Kidney (tissue), 14 donors: ENCODE results near the gene MSLN. TPM values are rescaled to one million over a fixed set of nuclear protein-coding genes. Genes with fewer than 3 reads are reported as not detected.

Source experiments
- DNase-seq, 5 donors: peaks; one replicate each; pipeline ENCODE4 v3.0.0-alpha.2; 2013 to 2020
- FAIRE-seq: peaks from 2 replicates; lab custom pipeline; 2012; peaks lifted over from hg19 to GRCh38; lab: Jason Lieb, UNC
- H3K27ac ChIP-seq, 2 donors: one replicate each; pipeline ENCODE4 v1.7.0; 2013; ENCODE audit warnings: low read depth in 2 of 2, low read length in 2 of 2, inconsistent platforms in 1 of 2
- H3K27me3 ChIP-seq: one replicate; pipeline ENCODE4 v1.7.1; 2013; ENCODE audit warnings: low read length, inconsistent platforms; ENCODE audit not compliant: control insufficient read depth, insufficient read depth
- H3K36me3 ChIP-seq, 3 donors: one replicate each; pipeline versions ENCODE4 v1.7.0 to v1.7.1; 2013; ENCODE audit warnings: low read length in 3 of 3, control low read depth in 1 of 3, inconsistent platforms in 1 of 3; ENCODE audit not compliant: insufficient read depth in 3 of 3, control insufficient read depth in 2 of 3
- H3K4me1 ChIP-seq, 3 donors: one replicate each; pipeline versions ENCODE4 v1.7.0 to v1.7.1; 2013; ENCODE audit warnings: low read length in 3 of 3, inconsistent platforms in 1 of 3, low read depth in 1 of 3; ENCODE audit not compliant: control insufficient read depth in 2 of 3, insufficient read depth in 2 of 3
- H3K4me3 ChIP-seq, 3 donors: one replicate each; pipeline versions ENCODE4 v1.7.0 to v1.8.1; 2013; ENCODE audit warnings: low read length in 3 of 3, control low read depth in 1 of 3, inconsistent platforms in 1 of 3
- H3K9ac ChIP-seq, 3 donors: one replicate each; pipeline versions ENCODE4 v1.7.0 to v1.7.1; 2013; ENCODE audit warnings: low read length in 3 of 3, control low read depth in 1 of 3, inconsistent platforms in 1 of 3
- H3K9me3 ChIP-seq, 3 donors: one replicate each; pipeline versions ENCODE4 v1.7.0 to v1.7.1; 2013; ENCODE audit warnings: low read length in 3 of 3, control low read depth in 1 of 3, inconsistent platforms in 1 of 3; ENCODE audit not compliant: control insufficient read depth in 2 of 3, insufficient read depth in 1 of 3
- CTCF ChIP-seq: IDR thresholded peaks from 3 replicates; pipeline ENCODE4 v1.5.1; 2012; ENCODE audit warnings: mild to moderate bottlenecking, moderate library complexity, borderline replicate concordance; ENCODE audit not compliant: insufficient read depth; ENCODE audit errors: extremely low read depth
- intact Hi-C: fragments of 100-400 bp; cut with DNase I; formaldehyde crosslinking; loops from one replicate; pipeline ENCODE4 v1.11.1; 2022
- polyA plus RNA-seq: library from polyadenylated mRNA; stranded (reverse); fragments of 350-450 nt; fragmentation: Illumina TruSeq; extraction: RNeasy Lipid Tissue Mini Kit (QIAGEN cat#74804); gene quantifications from one replicate; pipeline ENCODE4 v1.2.3, GENCODE V29; 2014; ENCODE audit warnings: low read depth, low replicate concordance; ENCODE audit not compliant: insufficient read depth
- total RNA-seq: library from RNA; stranded (reverse); fragmentation: NEBNext Ultra II Directional; extraction: Animal tissue kit (Norgen Biotek cat#: 25700); gene quantifications from one replicate; pipeline ENCODE4 v1.2.1, GENCODE V29; 2021
- donor health status: control.
- donor health status: control.
- donor health status: control.
- donor health status: control.
- donor health status: control.
- donor health status: DM: yes; HTN: yes; CAD: no.
- donor health status: Normal renal cell carcinoma (clear cell type).

Gene MSLN
- total and polyA plus RNA-seq, 2 donors from 2014 or later, result 3.7 to 19.4 TPM

GRCh38 chr16:794853-795466 is 34.4 kb downstream of the MSLN start:
- Histone ChIP-seq H3K9ac (no peak overlapping the region), H3K36me3 (no peaks in the 10 kb centered on the region), H3K4me1 (no peaks in the 10 kb centered on the region), H3K4me3 (no peak overlapping the region), H3K9me3 (no peaks in the 10 kb centered on the region), H3K27me3 (no peaks in the 10 kb centered on the region), H3K27ac (no peak overlapping the region)
- FAIRE-seq (no peak), DNase-seq (no peak)
- intact Hi-C loops, result no loop called here
- TF ChIP-seq CTCF, result no peak

GRCh38 chr16:795580-796229 is 35.2 kb downstream of the MSLN start:
- no peaks in the 10 kb centered on the region for H3K36me3 ChIP-seq
- FAIRE-seq, result no peak
- no peak overlapping the region for H3K4me3 ChIP-seq
- H3K27me3 ChIP-seq, result no peaks in the 10 kb centered on the region
- H3K9ac ChIP-seq, result no peak overlapping the region
- H3K9me3 ChIP-seq, result no peaks in the 10 kb centered on the region
- H3K27ac ChIP-seq, result no peak overlapping the region
- TF ChIP-seq CTCF, result no peak
- intact Hi-C loops, result no loop called here
- H3K4me1 ChIP-seq, result no peaks in the 10 kb centered on the region
- DNase-seq, result no peak

- intact Hi-C loops, result no loop called here
- no peak for TF ChIP-seq CTCF
- Histone ChIP-seq H3K27ac (no peak overlapping the region), H3K36me3 (no peaks in the 10 kb centered on the region), H3K4me3 (no peak overlapping the region), H3K9ac (no peak overlapping the region), H3K27me3 (no peaks in the 10 kb centered on the region), H3K9me3 (no peaks in the 10 kb centered on the region), H3K4me1 (no peaks in the 10 kb centered on the region)
- DNase-seq (no peak), FAIRE-seq (no peak)
Measured at GRCh38 chr16:796296-797119, 36.0 kb downstream of the MSLN start.
